Neural crest cell (in vitro differentiated cells): ENCODE results near the gene CAMSAP2. TPM values are rescaled to one million over a fixed set of nuclear protein-coding genes. Genes with fewer than 3 reads are reported as not detected.

Experiments
- DNase-seq: peaks from one replicate; pipeline ENCODE4 v3.0.0; 2021; ENCODE audit warnings: low read depth, mixed read lengths, low spot score
- H3K27ac Mint-ChIP-seq: one replicate; pipeline ENCODE4 v1.8.0; 2021; ENCODE audit warnings: mild to moderate bottlenecking, mixed read lengths; ENCODE audit not compliant: unreplicated experiment
- H3K27me3 Mint-ChIP-seq: 2 replicates; pipeline ENCODE4 v1.8.0; 2021; ENCODE audit warnings: low read depth, mild to moderate bottlenecking, mixed read lengths
- H3K36me3 Mint-ChIP-seq: 2 replicates; pipeline ENCODE4 v1.8.0; 2021; ENCODE audit warnings: low read depth, mild to moderate bottlenecking, mixed read lengths
- H3K4me1 Mint-ChIP-seq: 2 replicates; pipeline ENCODE4 v1.8.0; 2021; ENCODE audit warnings: mixed read lengths
- H3K4me3 Mint-ChIP-seq: one replicate; pipeline ENCODE4 v1.8.0; 2021; ENCODE audit warnings: mild to moderate bottlenecking, mixed read lengths
- H3K9me3 Mint-ChIP-seq: 2 replicates; pipeline ENCODE4 v1.8.0; 2021; ENCODE audit warnings: mixed read lengths
- CTCF ChIP-seq: fragments of 200-600 bp; sonication (generic); conservative IDR thresholded peaks from 2 replicates; pipeline ENCODE4 v1.5.0; 2021; ENCODE audit warnings: antibody characterized with exemption, mild to moderate bottlenecking
- total RNA-seq: library from RNA; stranded (reverse); gene quantifications from 2 replicates; pipeline ENCODE4 v1.2.1, GENCODE V29; 2021

The CAMSAP2 gene
- total RNA-seq, 1 donor from 2014 or later = 40.3 TPM

- Mint-ChIP-seq H3K27ac (peak overlapping the region; percentile 64), H3K4me3 (no peak overlapping the region), H3K36me3 (no peaks in the 10 kb centered on the region), H3K9me3 (no peaks in the 10 kb centered on the region), H3K4me1 (peaks cover 6% of the 10 kb centered on the region), H3K27me3 (no peaks in the 10 kb centered on the region)
- no peak for TF ChIP-seq CTCF
- DNase-seq = no peak
Measured at GRCh38 chr1:200710166-200710565, 28.5 kb upstream of the CAMSAP2 start.

GRCh38 chr1:200714504-200715187, 24.0 kb upstream of the CAMSAP2 start:
- no peak overlapping the region for H3K4me3 Mint-ChIP-seq
- no peak overlapping the region for H3K27ac Mint-ChIP-seq
- no peaks in the 10 kb centered on the region for H3K36me3 Mint-ChIP-seq
- H3K4me1 Mint-ChIP-seq = peaks cover 6% of the 10 kb centered on the region
- no peak for DNase-seq
- no peaks in the 10 kb centered on the region for H3K9me3 Mint-ChIP-seq
- no peaks in the 10 kb centered on the region for H3K27me3 Mint-ChIP-seq
- no peak for TF ChIP-seq CTCF

- peaks cover 19% of the 10 kb centered on the region for H3K4me1 Mint-ChIP-seq
- H3K4me3 Mint-ChIP-seq = no peak overlapping the region
- no peaks in the 10 kb centered on the region for H3K9me3 Mint-ChIP-seq
- no peaks in the 10 kb centered on the region for H3K36me3 Mint-ChIP-seq
- no peak overlapping the region for H3K27ac Mint-ChIP-seq
- no peaks in the 10 kb centered on the region for H3K27me3 Mint-ChIP-seq
- DNase-seq = no peak
- no peak for TF ChIP-seq CTCF
Measured at GRCh38 chr1:200720199-200720598, 18.5 kb upstream of the CAMSAP2 start.

GRCh38 chr1:200724064-200724463, 14.6 kb upstream of the CAMSAP2 start:
- no peak overlapping the region for H3K4me3 Mint-ChIP-seq
- no peak for DNase-seq
- peak overlapping the region; percentile 24 for H3K27ac Mint-ChIP-seq
- H3K36me3 Mint-ChIP-seq = no peaks in the 10 kb centered on the region
- H3K9me3 Mint-ChIP-seq = no peaks in the 10 kb centered on the region
- TF ChIP-seq CTCF = no peak
- H3K27me3 Mint-ChIP-seq = no peaks in the 10 kb centered on the region
- H3K4me1 Mint-ChIP-seq = peaks cover 19% of the 10 kb centered on the region

GRCh38 chr1:200727257-200727656, 11.4 kb upstream of the CAMSAP2 start:
- H3K4me3 Mint-ChIP-seq = no peak overlapping the region
- H3K9me3 Mint-ChIP-seq = no peaks in the 10 kb centered on the region
- no peak for DNase-seq
- no peak overlapping the region for H3K27ac Mint-ChIP-seq
- H3K4me1 Mint-ChIP-seq = peaks cover 21% of the 10 kb centered on the region
- H3K27me3 Mint-ChIP-seq = no peaks in the 10 kb centered on the region
- no peaks in the 10 kb centered on the region for H3K36me3 Mint-ChIP-seq
- no peak for TF ChIP-seq CTCF
